ENCODE results near the gene LEO1.
"Not testable (repeated sequence)": the region's sequence is repeated elsewhere in the genome, so short reads cannot be mapped to it uniquely, and the experiment has no call there.

The LEO1 gene

GRCh38 chr15:52004806-52005205 is 33.2 kb upstream of the LEO1 start:
- TF ChIP-seq CTCF (IDR thresholded peaks at IDR 0.05): no peak
- Mint-ChIP-seq H3K9me3 (no peaks in the 10 kb centered on the region), H3K4me1 (peaks cover 6% of the 10 kb centered on the region), H3K27me3 (ENCODE audit: low read depth, poor library complexity) (peaks cover 10% of the 10 kb centered on the region), H3K36me3 (ENCODE audit: low read depth) (no peaks in the 10 kb centered on the region), H3K4me3 (no peak overlapping the region), H3K27ac (no peak overlapping the region)
- DNase-seq: no peak

- H3K27me3 Mint-ChIP-seq (ENCODE audit: low read depth, poor library complexity): peaks cover 8% of the 10 kb centered on the region
- TF ChIP-seq CTCF (IDR thresholded peaks at IDR 0.05): no peak
- no peak for DNase-seq
- H3K4me1 Mint-ChIP-seq: peaks cover 6% of the 10 kb centered on the region
- no peak overlapping the region for H3K27ac Mint-ChIP-seq
- H3K4me3 Mint-ChIP-seq: no peak overlapping the region
- H3K36me3 Mint-ChIP-seq (ENCODE audit: low read depth): no peaks in the 10 kb centered on the region
- H3K9me3 Mint-ChIP-seq: no peaks in the 10 kb centered on the region
Measured at GRCh38 chr15:52003710-52004109, 32.1 kb upstream of the LEO1 start.

- H3K36me3 Mint-ChIP-seq (ENCODE audit: low read depth); DNase-seq; H3K27me3 Mint-ChIP-seq (ENCODE audit: low read depth, poor library complexity); H3K27ac Mint-ChIP-seq; H3K4me1 Mint-ChIP-seq; H3K4me3 Mint-ChIP-seq; H3K9me3 Mint-ChIP-seq: not testable (repeated sequence)
Measured at GRCh38 chr15:52003089-52003488, 31.5 kb upstream of the LEO1 start.

GRCh38 chr15:52002351-52002750 is 30.8 kb upstream of the LEO1 start:
- H3K4me1 Mint-ChIP-seq: peaks cover 6% of the 10 kb centered on the region
- H3K9me3 Mint-ChIP-seq: no peaks in the 10 kb centered on the region
- no peaks in the 10 kb centered on the region for H3K36me3 Mint-ChIP-seq (ENCODE audit: low read depth)
- no peak for TF ChIP-seq CTCF (IDR thresholded peaks at IDR 0.05)
- no peak for DNase-seq
- no peak overlapping the region for H3K4me3 Mint-ChIP-seq
- no peak overlapping the region for H3K27ac Mint-ChIP-seq
- peaks cover 6% of the 10 kb centered on the region for H3K27me3 Mint-ChIP-seq (ENCODE audit: low read depth, poor library complexity)

GRCh38 chr15:51992953-51993352 is 21.4 kb upstream of the LEO1 start:
- H3K27me3 Mint-ChIP-seq (ENCODE audit: low read depth, poor library complexity): peaks cover 22% of the 10 kb centered on the region
- H3K4me3 Mint-ChIP-seq: no peak overlapping the region
- no peaks in the 10 kb centered on the region for H3K9me3 Mint-ChIP-seq
- peaks cover 9% of the 10 kb centered on the region for H3K4me1 Mint-ChIP-seq
- no peak for DNase-seq
- H3K36me3 Mint-ChIP-seq (ENCODE audit: low read depth): no peaks in the 10 kb centered on the region
- no peak for TF ChIP-seq CTCF (IDR thresholded peaks at IDR 0.05)
- no peak overlapping the region for H3K27ac Mint-ChIP-seq

- peaks cover 22% of the 10 kb centered on the region for H3K27me3 Mint-ChIP-seq (ENCODE audit: low read depth, poor library complexity)
- no peak for TF ChIP-seq CTCF (IDR thresholded peaks at IDR 0.05)
- no peak overlapping the region for H3K27ac Mint-ChIP-seq
- DNase-seq: no peak
- peaks cover 9% of the 10 kb centered on the region for H3K4me1 Mint-ChIP-seq
- H3K4me3 Mint-ChIP-seq: no peak overlapping the region
- H3K9me3 Mint-ChIP-seq: no peaks in the 10 kb centered on the region
- no peaks in the 10 kb centered on the region for H3K36me3 Mint-ChIP-seq (ENCODE audit: low read depth)
Measured at GRCh38 chr15:51991141-51991540, 19.6 kb upstream of the LEO1 start.

GRCh38 chr15:51982770-51983103 is 11.2 kb upstream of the LEO1 start:
- TF ChIP-seq CTCF (IDR thresholded peaks at IDR 0.05): no peak
- no peaks in the 10 kb centered on the region for H3K36me3 Mint-ChIP-seq (ENCODE audit: low read depth)
- H3K27ac Mint-ChIP-seq: no peak overlapping the region
- H3K27me3 Mint-ChIP-seq (ENCODE audit: low read depth, poor library complexity): no peaks in the 10 kb centered on the region
- H3K4me1 Mint-ChIP-seq: peaks cover 5% of the 10 kb centered on the region
- no peak overlapping the region for H3K4me3 Mint-ChIP-seq
- no peak for DNase-seq
- H3K9me3 Mint-ChIP-seq: no peaks in the 10 kb centered on the region
